Measurements from ENCODE around the gene SLC28A2. TPM values are rescaled to one million over a fixed set of nuclear protein-coding genes. Genes with fewer than 3 reads are reported as not detected.

The SLC28A2 gene
- total RNA-seq, 1 donor from 2014 or later = not detected

GRCh38 chr15:45224621-45225217 lies 27.3 kb upstream of the SLC28A2 start:
- no peak overlapping the region for H3K4me3 Mint-ChIP-seq
- no peaks in the 10 kb centered on the region for H3K9me3 Mint-ChIP-seq
- no peak for DNase-seq (ENCODE audit: low spot score in 2 of 2, unreplicated experiment in 2 of 2)

GRCh38 chr15:45225506-45226273 lies 26.3 kb upstream of the SLC28A2 start:
- no peak for DNase-seq (ENCODE audit: low spot score in 2 of 2, unreplicated experiment in 2 of 2)
- Mint-ChIP-seq H3K36me3 (no peaks in the 10 kb centered on the region), H3K27me3 (ENCODE audit: low read depth) (peaks cover 49% of the 10 kb centered on the region), H3K27ac (no peak overlapping the region), H3K9me3 (no peaks in the 10 kb centered on the region), H3K4me1 (no peaks in the 10 kb centered on the region), H3K4me3 (no peak overlapping the region)
- no peak for TF ChIP-seq CTCF (IDR thresholded peaks at IDR 0.05; ENCODE audit: unreplicated experiment)

More at GRCh38 chr15:45224621-45225217, 27.3 kb upstream of the SLC28A2 start:
- no peak for TF ChIP-seq CTCF (IDR thresholded peaks at IDR 0.05; ENCODE audit: unreplicated experiment)
- H3K27me3 Mint-ChIP-seq (ENCODE audit: low read depth) = peaks cover 57% of the 10 kb centered on the region
- H3K36me3 Mint-ChIP-seq = no peaks in the 10 kb centered on the region
- H3K4me1 Mint-ChIP-seq = no peaks in the 10 kb centered on the region
- H3K27ac Mint-ChIP-seq = no peak overlapping the region

GRCh38 chr15:45228931-45229330 lies 23.1 kb upstream of the SLC28A2 start:
- Mint-ChIP-seq H3K4me1 (no peaks in the 10 kb centered on the region), H3K4me3 (no peak overlapping the region), H3K27ac (no peak overlapping the region), H3K36me3 (no peaks in the 10 kb centered on the region), H3K9me3 (peaks cover 9% of the 10 kb centered on the region), H3K27me3 (ENCODE audit: low read depth) (peaks cover 24% of the 10 kb centered on the region)
- no peak for DNase-seq (ENCODE audit: low spot score in 2 of 2, unreplicated experiment in 2 of 2)
- no peak for TF ChIP-seq CTCF (IDR thresholded peaks at IDR 0.05; ENCODE audit: unreplicated experiment)

DNA sequence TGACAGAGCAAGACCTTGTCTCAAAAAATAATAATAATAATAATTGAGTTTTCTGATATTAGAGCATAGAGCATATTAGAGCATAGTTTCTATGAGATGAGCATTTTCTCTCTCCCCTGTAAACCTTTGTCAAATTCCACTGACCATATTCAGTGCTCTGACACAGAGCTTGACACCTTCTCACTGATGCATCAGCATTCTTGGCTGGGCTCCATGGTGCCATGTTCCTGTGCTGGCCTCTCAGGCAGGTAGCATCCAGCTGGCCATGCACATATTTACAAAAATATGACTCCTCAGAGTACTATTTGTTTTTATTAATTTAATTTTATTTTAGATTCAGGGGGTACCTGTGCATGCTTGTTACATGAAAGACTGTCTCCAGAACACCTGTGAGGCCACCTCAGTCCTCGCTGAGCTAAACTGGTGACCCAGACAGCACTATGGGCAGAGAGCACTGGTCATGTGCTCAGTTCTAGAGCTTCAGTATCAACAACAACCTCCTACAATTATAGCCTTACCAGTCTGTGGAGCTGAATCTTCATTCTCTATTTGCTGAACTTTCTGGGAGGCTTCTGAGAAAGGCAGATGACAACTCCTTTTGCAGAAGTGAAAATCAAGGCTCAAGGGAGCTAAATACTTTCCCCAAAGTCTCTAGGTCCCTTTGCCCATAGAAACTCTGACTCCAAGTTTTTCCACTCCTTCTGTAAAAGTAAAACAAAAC lies 21.6 kb upstream of the SLC28A2 start:
- peaks cover 12% of the 10 kb centered on the region for H3K27me3 Mint-ChIP-seq (ENCODE audit: low read depth)
- no peak overlapping the region for H3K27ac Mint-ChIP-seq
- H3K4me3 Mint-ChIP-seq = no peak overlapping the region
- H3K36me3 Mint-ChIP-seq = no peaks in the 10 kb centered on the region
- DNase-seq (ENCODE audit: low spot score in 2 of 2, unreplicated experiment in 2 of 2) = no peak
- H3K9me3 Mint-ChIP-seq = peaks cover 11% of the 10 kb centered on the region
- TF ChIP-seq CTCF (IDR thresholded peaks at IDR 0.05; ENCODE audit: unreplicated experiment) = no peak
- H3K4me1 Mint-ChIP-seq = no peaks in the 10 kb centered on the region

DNA sequence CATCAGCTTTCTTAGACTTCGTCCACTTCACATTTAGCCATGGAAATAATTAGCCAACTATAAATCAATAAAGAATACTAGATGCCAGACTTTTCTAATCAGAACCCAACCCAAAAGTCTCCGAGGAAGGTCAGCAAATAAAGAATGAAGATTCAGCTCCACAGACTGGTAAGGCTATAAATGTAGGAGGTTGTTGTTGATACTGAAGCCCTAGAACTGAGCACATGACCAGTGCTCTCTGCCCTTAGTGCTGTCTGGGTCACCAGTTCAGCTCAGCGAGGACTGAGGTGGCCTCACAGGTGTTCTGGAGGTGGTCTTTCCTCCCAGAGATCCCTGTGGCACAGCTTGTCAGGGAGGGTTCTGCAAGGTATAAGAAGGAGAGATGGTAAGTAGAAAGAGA lies 20.9 kb upstream of the SLC28A2 start:
- Mint-ChIP-seq H3K4me1 (no peaks in the 10 kb centered on the region), H3K27me3 (ENCODE audit: low read depth) (peaks cover 12% of the 10 kb centered on the region), H3K36me3 (no peaks in the 10 kb centered on the region), H3K27ac (no peak overlapping the region), H3K9me3 (peaks cover 14% of the 10 kb centered on the region), H3K4me3 (no peak overlapping the region)
- no peak for DNase-seq (ENCODE audit: low spot score in 2 of 2, unreplicated experiment in 2 of 2)
- no peak for TF ChIP-seq CTCF (IDR thresholded peaks at IDR 0.05; ENCODE audit: unreplicated experiment)
